ENCODE measurements around the gene CENPP. TPM values are rescaled to one million over a fixed set of nuclear protein-coding genes. Genes with fewer than 3 reads are reported as not detected.

The CENPP gene
- total RNA-seq, 3 donors from 2014 or later (not counting 1 experiment from before 2014, with no cell fraction given) = 10.3 to 14.5 (median 12.1) TPM

DNA sequence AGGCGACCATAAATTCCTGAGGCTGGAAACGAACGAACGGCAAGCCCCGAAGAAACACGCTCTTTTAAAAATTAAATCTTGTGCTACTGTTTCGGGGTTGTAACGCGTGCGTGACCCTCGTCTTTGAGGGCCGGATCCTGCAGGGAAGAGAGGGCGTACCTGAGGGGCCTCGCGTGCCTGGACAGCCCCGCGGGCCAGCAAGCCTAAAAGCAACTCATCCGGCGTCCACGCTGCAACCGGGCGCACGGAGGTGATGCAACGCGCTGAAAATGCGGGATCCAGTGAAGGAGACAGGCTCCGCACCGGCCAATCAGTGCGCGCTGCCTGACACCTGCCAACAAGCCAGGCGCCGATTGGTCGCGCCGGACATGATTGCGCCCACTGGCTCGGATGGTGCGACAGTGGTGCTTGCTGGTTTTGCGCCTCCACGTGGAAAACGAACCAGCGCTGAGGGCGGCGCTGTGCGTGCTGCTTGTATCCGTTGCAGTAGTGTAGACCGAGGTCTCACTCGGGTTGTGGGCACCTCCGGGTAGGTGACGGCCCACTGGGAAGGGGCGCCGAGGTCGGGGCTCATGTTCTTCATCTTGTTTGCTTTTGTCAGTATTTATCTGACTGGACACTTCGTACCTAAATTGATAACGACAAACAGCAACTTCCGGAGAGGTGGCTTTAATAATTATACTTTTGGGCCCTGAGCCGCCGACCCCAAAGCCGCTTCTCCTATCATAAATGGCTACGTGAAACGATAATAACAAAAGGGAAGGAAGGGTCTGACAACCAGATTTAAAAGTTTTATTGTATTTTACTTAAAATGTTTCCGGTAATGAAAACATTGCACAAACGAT is 32.1 kb upstream of the CENPP start, which contains the start of gene IARS1:
Gene IARS1 (minus strand): TSS at position 246 of the 845 bp plus-strand sequence. CDS start 4,278 bp downstream, outside the sequence.
- ATAC-seq (peak; percentile 92 to 99 (median 96)), DNase-seq (peak; percentile 99 to 100)
- under 1% methylated on average over 63 of the region's 63 CpGs for WGBS (ENCODE audit: insufficient coverage)
- H3K4me1 ChIP-seq (ENCODE audit: control insufficient read depth, insufficient read depth, low read length) = peaks cover 16% of the 10 kb centered on the region
- Mint-ChIP-seq H3K27me3 (ENCODE audit: low read depth in 2 of 2) (no peaks in the 10 kb centered on the region), H3K4me1 (peaks cover 36 to 40% of the 10 kb centered on the region in 2 donors), H3K4me3 (peak within 1 kb of the TSS; percentile 100), H3K9me3 (no peaks in the 10 kb centered on the region), H3K36me3 (peaks cover under 1% of the 10 kb centered on the region), H3K27ac (peak within 1 kb of the TSS; percentile 97 to 98)
- TF ChIP-seq, protein P1, sequence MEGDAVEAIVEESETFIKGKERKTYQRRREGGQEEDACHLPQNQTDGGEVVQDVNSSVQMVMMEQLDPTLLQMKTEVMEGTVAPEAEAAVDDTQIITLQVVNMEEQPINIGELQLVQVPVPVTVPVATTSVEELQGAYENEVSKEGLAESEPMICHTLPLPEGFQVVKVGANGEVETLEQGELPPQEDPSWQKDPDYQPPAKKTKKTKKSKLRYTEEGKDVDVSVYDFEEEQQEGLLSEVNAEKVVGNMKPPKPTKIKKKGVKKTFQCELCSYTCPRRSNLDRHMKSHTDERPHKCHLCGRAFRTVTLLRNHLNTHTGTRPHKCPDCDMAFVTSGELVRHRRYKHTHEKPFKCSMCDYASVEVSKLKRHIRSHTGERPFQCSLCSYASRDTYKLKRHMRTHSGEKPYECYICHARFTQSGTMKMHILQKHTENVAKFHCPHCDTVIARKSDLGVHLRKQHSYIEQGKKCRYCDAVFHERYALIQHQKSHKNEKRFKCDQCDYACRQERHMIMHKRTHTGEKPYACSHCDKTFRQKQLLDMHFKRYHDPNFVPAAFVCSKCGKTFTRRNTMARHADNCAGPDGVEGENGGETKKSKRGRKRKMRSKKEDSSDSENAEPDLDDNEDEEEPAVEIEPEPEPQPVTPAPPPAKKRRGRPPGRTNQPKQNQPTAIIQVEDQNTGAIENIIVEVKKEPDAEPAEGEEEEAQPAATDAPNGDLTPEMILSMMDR (IDR thresholded peaks at IDR 0.05) = peak; percentile 40
- peaks cover 16% of the 10 kb centered on the region for H3K36me3 ChIP-seq (ENCODE audit: control insufficient read depth, insufficient read depth, low read length)
- H3K4me3 ChIP-seq (ENCODE audit: low read length) = peak within 1 kb of the TSS; percentile 89
- H3K27me3 ChIP-seq (ENCODE audit: control insufficient read depth, insufficient read depth, low read length) = no peaks in the 10 kb centered on the region
- peak within 1 kb of the TSS; percentile 72 for H3K27ac ChIP-seq (ENCODE audit: low read length)
- no peaks in the 10 kb centered on the region for H3K9me3 ChIP-seq (ENCODE audit: control insufficient read depth, insufficient read depth, low read length)
- intact Hi-C loops (cut with micrococcal nuclease) = loop anchor here (1.0 kb wide), 1 partner anchor 32 kb away; the partner anchor contains the start of genes CENPP and NOL8

DNA sequence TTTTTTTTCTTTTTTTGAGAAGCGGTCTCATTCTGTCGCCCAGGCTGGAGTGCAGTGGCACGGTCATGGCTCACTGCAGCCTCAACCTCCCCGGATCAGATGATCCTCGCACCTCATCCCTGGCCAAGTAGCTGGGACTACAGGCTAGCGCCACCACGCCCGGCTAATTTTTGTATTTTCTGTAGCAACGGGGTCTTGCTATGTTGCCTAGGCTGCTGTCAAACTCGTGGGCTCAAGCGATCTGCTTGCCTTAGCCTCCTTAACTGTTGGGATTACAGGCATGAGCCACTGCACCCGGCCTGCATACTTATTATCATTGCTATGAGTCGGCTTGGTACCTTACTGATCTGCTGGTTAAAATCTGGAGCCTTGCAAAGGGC is 31.5 kb upstream of the CENPP start:
- Mint-ChIP-seq H3K4me3 (peak overlapping the region; percentile 100), H3K4me1 (peaks cover 36 to 40% of the 10 kb centered on the region in 2 donors), H3K27me3 (ENCODE audit: low read depth in 2 of 2) (no peaks in the 10 kb centered on the region), H3K27ac (peak overlapping the region; percentile 97 to 98), H3K9me3 (no peaks in the 10 kb centered on the region), H3K36me3 (no peaks in the 10 kb centered on the region)
- Histone ChIP-seq H3K4me1 (ENCODE audit: control insufficient read depth, insufficient read depth, low read length) (peaks cover 16% of the 10 kb centered on the region), H3K27ac (ENCODE audit: low read length) (peak overlapping the region; percentile 72), H3K36me3 (ENCODE audit: control insufficient read depth, insufficient read depth, low read length) (peaks cover 22% of the 10 kb centered on the region), H3K4me3 (ENCODE audit: low read length) (peak overlapping the region; percentile 89), H3K27me3 (ENCODE audit: control insufficient read depth, insufficient read depth, low read length) (no peaks in the 10 kb centered on the region), H3K9me3 (ENCODE audit: control insufficient read depth, insufficient read depth, low read length) (no peaks in the 10 kb centered on the region)
- WGBS (ENCODE audit: insufficient coverage) = 18% methylated on average over 13 of the region's 13 CpGs
- intact Hi-C loops (cut with micrococcal nuclease) = no loop called here
- ATAC-seq = no peak
- DNase-seq = peak in 1 of 2 donors; percentile 31
- TF ChIP-seq, protein P1 (IDR thresholded peaks at IDR 0.05) = no peak

DNA sequence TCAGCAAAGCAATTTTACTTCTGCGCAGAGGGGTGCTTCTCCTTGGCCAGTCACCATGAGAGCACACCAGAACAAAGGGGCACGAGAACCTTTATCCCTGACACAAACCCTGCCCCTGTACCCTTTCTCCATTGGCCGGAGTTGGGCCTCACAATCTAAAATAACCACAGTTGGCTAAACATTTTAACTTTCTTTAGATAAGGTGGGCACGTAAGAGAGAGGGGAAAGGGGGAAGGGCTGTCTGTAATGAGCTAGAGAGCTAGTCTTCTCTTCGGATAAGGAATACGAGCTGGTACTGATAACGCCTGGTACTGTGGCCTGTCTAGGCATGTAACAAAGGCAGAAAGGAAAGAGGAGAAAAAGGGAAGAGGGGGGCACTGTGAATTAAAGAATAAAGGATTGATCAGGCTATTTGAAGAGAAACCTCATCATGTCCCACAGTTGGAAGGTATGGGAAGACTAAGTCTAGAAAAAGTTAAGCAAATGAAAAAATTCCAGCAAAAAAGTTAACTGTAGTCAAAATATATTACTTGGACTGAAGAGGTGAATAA is 30.4 kb upstream of the CENPP start:
- no peaks in the 10 kb centered on the region for H3K9me3 Mint-ChIP-seq
- H3K27me3 ChIP-seq (ENCODE audit: control insufficient read depth, insufficient read depth, low read length) = no peaks in the 10 kb centered on the region
- no peaks in the 10 kb centered on the region for H3K9me3 ChIP-seq (ENCODE audit: control insufficient read depth, insufficient read depth, low read length)
- H3K4me3 Mint-ChIP-seq = peak overlapping the region; percentile 45
- H3K4me1 Mint-ChIP-seq = peaks cover 36 to 40% of the 10 kb centered on the region in 2 donors
- H3K36me3 ChIP-seq (ENCODE audit: control insufficient read depth, insufficient read depth, low read length) = peaks cover 28% of the 10 kb centered on the region
- TF ChIP-seq, protein P1 (IDR thresholded peaks at IDR 0.05) = no peak
- H3K4me3 ChIP-seq (ENCODE audit: low read length) = no peak overlapping the region
- H3K27ac Mint-ChIP-seq = peak overlapping the region; percentile 97 to 98
- no peak for ATAC-seq
- peaks cover 16% of the 10 kb centered on the region for H3K4me1 ChIP-seq (ENCODE audit: control insufficient read depth, insufficient read depth, low read length)
- H3K27ac ChIP-seq (ENCODE audit: low read length) = no peak overlapping the region
- no peak for DNase-seq
- intact Hi-C loops (cut with micrococcal nuclease) = no loop called here
- H3K27me3 Mint-ChIP-seq (ENCODE audit: low read depth in 2 of 2) = no peaks in the 10 kb centered on the region
- H3K36me3 Mint-ChIP-seq = no peaks in the 10 kb centered on the region
- WGBS (ENCODE audit: insufficient coverage) = 96% methylated on average over 7 of the region's 7 CpGs

Measured in natural killer cell (primary cell).